Skeletal muscle tissue (tissue), 4 donors: ENCODE data around the gene MORC4. TPM values are rescaled to one million over a fixed set of nuclear protein-coding genes. Genes with fewer than 3 reads are reported as not detected.
A peak's percentile ranks its signal among the peaks of the same experiment; 100 is the strongest.

Source experiments
- H3K27ac ChIP-seq: one replicate; pipeline ENCODE4 v1.7.0; 2013; ENCODE audit warnings: mild to moderate bottlenecking, low read depth, low read length, inconsistent platforms
- H3K27me3 ChIP-seq, 3 donors: one replicate each; pipeline ENCODE4 v1.7.0; 2013; ENCODE audit warnings: low read length in 3 of 3; ENCODE audit not compliant: control insufficient read depth in 3 of 3, insufficient read depth in 3 of 3
- H3K36me3 ChIP-seq, 3 donors: one replicate each; pipeline ENCODE4 v1.7.0; 2013; ENCODE audit warnings: low read length in 3 of 3; ENCODE audit not compliant: control insufficient read depth in 3 of 3, insufficient read depth in 3 of 3
- H3K4me1 ChIP-seq, 3 donors: one replicate each; pipeline ENCODE4 v1.7.0; 2013; ENCODE audit warnings: low read length in 3 of 3, mild to moderate bottlenecking in 3 of 3; ENCODE audit not compliant: control insufficient read depth in 3 of 3, insufficient read depth in 3 of 3
- H3K4me3 ChIP-seq, 3 donors: one replicate each; pipeline ENCODE4 v1.7.0; 2013; ENCODE audit warnings: low read length in 3 of 3
- H3K9ac ChIP-seq, 3 donors: one replicate each; pipeline ENCODE4 v1.7.0; 2013; ENCODE audit warnings: low read length in 3 of 3, mild to moderate bottlenecking in 3 of 3, moderate library complexity in 2 of 3, low read depth in 1 of 3
- H3K9me3 ChIP-seq, 3 donors: one replicate each; pipeline ENCODE4 v1.7.0; 2013; ENCODE audit warnings: low read length in 3 of 3; ENCODE audit not compliant: control insufficient read depth in 3 of 3
- total RNA-seq: library from RNA; depleted of rRNA; stranded (reverse); fragments of >200 nt; gene quantifications from one replicate; pipeline ENCODE4 v1.2.3, GENCODE V29; 2014
- donor health status: Osteomylitis.

MORC4 gene
- total RNA-seq, result 34.4 TPM

DNA sequence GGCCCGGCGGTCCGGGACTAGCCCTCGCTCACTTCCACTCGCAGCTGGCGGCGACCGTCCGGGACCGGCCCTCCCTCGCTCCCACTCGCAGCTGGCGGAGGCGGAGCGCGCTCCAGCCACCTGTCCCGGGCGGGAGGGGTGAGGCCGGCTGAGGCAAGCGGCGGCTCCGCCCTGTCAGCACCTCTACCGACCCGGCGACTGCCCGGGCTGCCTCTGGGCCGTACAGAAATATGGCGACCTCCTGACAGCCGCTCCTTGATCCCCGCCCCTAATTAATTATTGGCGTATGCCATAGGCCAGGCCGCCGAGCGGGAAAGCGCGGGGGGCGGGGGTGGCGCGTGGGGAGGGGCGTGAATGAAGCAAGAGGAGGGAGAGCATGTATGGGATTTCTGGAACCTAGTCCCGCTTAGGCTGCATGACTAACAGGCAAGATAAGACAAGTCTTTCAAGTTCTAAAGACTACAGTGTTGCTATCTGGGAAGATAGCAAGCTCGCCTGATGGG lies at the start of gene MORC4:
Gene MORC4 (minus strand): TSS at position 200 of the 503 bp plus-strand sequence. CDS start 243 bp downstream, outside the sequence.
- H3K9me3 ChIP-seq, result no peaks in the 10 kb centered on the region
- peak within 1 kb of the TSS; percentile 54 for H3K27ac ChIP-seq
- peak within 1 kb of the TSS; percentile 64 to 75 (median 72) for H3K4me3 ChIP-seq
- peak within 1 kb of the TSS in 2 of 3 donors; percentile 50 to 66 for H3K9ac ChIP-seq
- peaks cover 0 to 2% (median 0%) of the 10 kb centered on the region in 3 donors for H3K4me1 ChIP-seq
- peaks cover 0 to 5% (median 0%) of the 10 kb centered on the region in 3 donors for H3K27me3 ChIP-seq
- H3K36me3 ChIP-seq, result no peaks in the 10 kb centered on the region

DNA sequence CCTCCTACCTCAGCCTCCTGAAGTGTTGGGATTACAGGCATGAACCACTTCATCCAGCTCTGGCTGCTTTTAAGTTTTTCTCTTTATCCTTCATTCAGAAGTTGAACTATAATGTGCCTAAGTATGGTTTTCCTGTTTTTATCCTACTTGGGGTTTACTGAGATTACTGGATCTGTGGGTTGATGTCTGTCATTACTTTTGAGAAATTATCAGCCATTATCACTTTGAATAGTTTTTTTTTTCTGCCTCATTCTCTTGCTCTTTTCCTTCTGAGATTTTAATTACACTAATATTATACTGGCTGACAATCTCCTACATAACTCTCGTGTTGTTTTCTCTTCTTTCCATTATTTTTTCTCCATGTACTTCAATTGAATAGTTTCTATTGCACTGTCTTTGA lies 47.6 kb upstream of the MORC4 start:
- Histone ChIP-seq H3K27ac (no peak overlapping the region), H3K36me3 (no peaks in the 10 kb centered on the region), H3K4me1 (no peaks in the 10 kb centered on the region), H3K9ac (no peak overlapping the region), H3K27me3 (no peaks in the 10 kb centered on the region), H3K4me3 (no peak overlapping the region), H3K9me3 (no peaks in the 10 kb centered on the region)

DNA sequence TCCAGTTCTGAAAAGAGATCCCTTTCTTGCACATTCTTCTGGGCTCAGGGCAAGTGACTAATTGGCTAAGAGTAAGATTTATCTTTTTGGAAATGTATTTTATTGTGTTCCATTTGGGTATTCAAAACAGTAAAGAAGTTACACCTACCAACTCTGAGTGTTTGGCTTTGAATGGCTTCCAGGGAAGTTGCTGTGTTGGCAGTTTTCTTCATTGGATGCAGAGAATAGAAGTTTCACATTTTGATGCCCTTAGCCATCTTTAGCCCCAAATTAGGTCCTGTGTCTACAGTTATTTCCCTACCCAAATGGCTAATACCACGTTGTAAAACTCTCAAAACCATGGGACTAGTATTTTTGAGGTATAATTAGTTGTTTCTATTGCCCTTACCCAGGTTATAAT lies 29.7 kb upstream of the MORC4 start:
- Histone ChIP-seq H3K27ac (no peak overlapping the region), H3K9me3 (no peaks in the 10 kb centered on the region), H3K4me1 (no peaks in the 10 kb centered on the region), H3K9ac (no peak overlapping the region), H3K27me3 (no peaks in the 10 kb centered on the region), H3K4me3 (no peak overlapping the region), H3K36me3 (no peaks in the 10 kb centered on the region)

DNA sequence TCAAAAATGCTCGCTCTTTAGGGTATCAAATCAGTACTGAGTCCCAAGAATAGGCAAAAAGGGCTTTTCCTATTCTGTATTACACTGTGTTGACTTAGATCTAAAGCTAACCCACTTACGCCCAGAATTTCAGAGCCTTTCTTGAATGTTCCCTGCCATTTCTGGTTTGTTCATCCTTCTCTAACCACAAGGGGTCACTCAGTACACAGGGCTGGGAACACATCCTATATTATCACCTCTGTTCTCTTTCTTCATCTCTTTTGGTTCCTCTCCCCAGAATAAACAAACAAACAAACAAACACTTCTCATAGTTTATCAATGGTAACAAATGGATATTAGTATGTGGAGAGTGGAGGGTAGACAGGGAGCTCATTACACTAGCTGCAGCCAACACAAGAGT lies 25.5 kb upstream of the MORC4 start:
- Histone ChIP-seq H3K27ac (no peak overlapping the region), H3K27me3 (no peaks in the 10 kb centered on the region), H3K9ac (no peak overlapping the region), H3K9me3 (no peaks in the 10 kb centered on the region), H3K4me3 (no peak overlapping the region), H3K36me3 (no peaks in the 10 kb centered on the region), H3K4me1 (no peaks in the 10 kb centered on the region)

DNA sequence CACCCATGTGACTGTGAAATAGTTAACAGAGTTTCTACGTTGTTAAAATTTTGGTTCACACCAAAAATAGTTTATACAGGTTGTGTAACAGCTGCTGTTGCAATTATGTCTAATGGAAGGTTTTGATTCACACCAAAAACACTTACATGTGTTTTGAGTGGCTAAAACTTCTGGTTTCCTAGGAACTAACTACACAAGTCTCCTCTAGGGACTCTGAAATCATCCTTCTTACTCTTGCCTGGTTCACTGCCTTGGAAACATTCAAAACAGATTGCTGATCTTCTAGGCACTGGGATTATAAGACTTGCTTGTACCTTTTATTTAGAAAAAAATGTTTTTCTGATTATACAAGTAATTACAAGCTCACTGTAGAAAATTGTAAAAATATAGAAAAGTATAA lies 14.9 kb upstream of the MORC4 start:
- Histone ChIP-seq H3K27me3 (no peaks in the 10 kb centered on the region), H3K27ac (no peak overlapping the region), H3K9me3 (no peaks in the 10 kb centered on the region), H3K36me3 (no peaks in the 10 kb centered on the region), H3K9ac (no peak overlapping the region), H3K4me1 (no peaks in the 10 kb centered on the region), H3K4me3 (no peak overlapping the region)

DNA sequence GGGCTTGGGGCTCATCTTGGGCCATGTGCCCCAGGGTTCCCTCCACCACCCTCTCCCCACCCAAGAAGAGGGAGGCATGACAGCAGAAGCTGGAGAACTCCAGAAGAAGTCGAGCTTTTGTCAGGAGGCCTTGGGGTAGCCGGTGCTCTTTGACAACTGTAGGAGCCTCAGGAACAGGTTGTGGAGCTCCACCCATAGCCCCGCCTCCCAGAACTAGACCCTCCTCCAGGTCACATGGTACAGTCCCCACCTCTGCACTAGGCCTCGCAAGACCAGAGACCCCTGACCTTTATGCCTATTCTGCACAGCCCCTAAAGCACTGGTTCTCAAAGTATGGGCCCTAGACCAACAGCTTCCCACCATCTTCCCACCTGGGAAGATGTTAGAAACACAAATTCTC lies 8.0 kb upstream of the MORC4 start:
- no peaks in the 10 kb centered on the region for H3K4me1 ChIP-seq
- H3K27ac ChIP-seq, result no peak overlapping the region
- H3K4me3 ChIP-seq, result no peak overlapping the region
- H3K9me3 ChIP-seq, result no peaks in the 10 kb centered on the region
- peaks cover 0 to 2% (median 0%) of the 10 kb centered on the region in 3 donors for H3K27me3 ChIP-seq
- no peak overlapping the region for H3K9ac ChIP-seq
- no peaks in the 10 kb centered on the region for H3K36me3 ChIP-seq

DNA sequence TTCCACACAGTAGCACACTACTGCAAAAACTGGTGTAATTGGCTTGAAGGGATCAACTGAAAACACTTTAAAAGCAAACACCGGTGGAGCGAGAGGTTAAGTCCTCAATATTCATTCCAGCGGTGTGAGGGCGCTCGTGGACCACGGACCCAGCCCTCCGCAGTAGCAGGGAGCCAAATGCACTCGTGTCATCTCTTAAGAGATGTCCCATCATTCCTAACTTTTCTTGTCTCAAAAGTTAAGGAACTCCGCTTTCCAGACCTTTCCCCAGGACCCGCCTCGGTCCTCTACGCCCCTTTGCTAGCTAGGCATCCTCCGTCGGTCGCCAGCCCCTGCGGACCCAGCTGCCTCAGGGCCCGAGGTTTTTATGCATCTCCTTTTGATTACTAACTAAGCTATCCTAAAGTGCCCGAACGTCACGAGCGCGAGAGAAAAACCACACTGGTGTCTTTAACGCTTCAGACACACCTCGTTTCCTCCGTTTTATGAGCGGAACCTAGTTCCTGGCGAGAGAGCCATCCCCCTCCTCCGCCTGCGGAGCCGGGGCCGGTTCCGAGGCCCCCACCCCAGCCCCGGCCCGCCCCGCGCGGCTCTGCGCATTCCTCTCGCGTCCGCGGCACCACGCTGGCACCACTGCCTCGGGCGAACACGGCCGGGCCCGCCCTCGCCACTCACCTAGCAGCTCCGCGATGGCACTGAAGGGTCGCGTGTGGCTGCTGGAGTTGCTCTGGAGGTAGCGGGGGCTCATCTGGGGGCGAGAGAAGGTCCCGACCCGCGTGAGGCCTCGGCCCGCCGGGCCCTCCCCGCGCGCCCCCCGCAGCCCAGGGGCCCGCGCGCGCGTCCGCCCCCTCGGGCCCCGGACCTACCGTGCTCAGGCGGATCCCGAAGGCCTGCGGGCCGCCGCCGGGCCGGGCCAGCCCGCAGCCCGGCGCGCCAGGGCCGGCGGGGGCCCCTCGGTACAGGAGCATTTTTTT lies 723 bp downstream of the MORC4 start:
- H3K9me3 ChIP-seq, result no peaks in the 10 kb centered on the region
- peak overlapping the region; percentile 64 to 75 (median 72) for H3K4me3 ChIP-seq
- H3K9ac ChIP-seq, result peak overlapping the region; percentile 43 to 66 (median 50)
- peaks cover 0 to 5% (median 0%) of the 10 kb centered on the region in 3 donors for H3K27me3 ChIP-seq
- H3K4me1 ChIP-seq, result peaks cover 0 to 2% (median 0%) of the 10 kb centered on the region in 3 donors
- H3K36me3 ChIP-seq, result no peaks in the 10 kb centered on the region
- peak overlapping the region; percentile 54 for H3K27ac ChIP-seq

DNA sequence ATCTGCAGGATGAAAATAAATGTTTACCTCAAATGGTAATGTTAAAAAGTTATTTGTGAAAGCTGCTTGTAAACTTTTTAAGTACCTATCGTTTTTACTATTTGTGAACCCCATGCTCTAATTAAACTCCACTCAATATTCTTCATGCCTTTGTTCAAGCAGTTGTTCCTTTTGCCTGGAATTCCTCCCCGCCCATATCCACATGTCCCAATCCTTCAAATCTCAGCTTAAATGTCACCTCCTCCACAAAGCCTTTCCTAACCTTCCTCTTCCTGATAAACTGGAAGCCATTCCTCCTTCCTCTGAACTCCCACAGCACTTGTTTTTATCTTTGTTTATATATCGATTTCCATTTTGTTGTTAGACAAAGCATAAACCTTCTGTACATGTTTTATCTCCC lies 2.4 kb downstream of the MORC4 start:
- H3K4me1 ChIP-seq, result peaks cover 0 to 2% (median 0%) of the 10 kb centered on the region in 3 donors
- H3K27ac ChIP-seq, result no peak overlapping the region
- H3K4me3 ChIP-seq, result no peak overlapping the region
- no peaks in the 10 kb centered on the region for H3K9me3 ChIP-seq
- H3K27me3 ChIP-seq, result peaks cover 0 to 5% (median 0%) of the 10 kb centered on the region in 3 donors
- no peaks in the 10 kb centered on the region for H3K36me3 ChIP-seq
- no peak overlapping the region for H3K9ac ChIP-seq

DNA sequence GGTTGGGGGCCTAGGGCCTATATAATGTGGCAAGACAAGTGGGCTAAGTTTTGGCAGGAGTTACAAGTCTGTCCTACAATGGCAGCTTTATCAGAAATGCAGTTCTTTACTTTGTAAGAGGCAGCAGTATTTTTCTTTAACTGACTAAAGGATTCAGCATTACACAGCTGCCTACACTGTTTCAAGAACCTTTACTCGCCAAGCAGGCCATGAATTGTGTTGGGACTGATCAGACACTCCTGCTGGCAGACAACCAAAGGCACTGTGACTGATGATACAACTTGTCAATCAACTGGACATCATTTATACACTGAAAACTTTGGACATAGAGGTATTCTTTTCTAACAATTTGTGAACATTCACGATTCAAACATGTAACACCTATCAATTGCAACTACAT lies 4.3 kb downstream of the MORC4 start:
- peaks cover 0 to 2% (median 0%) of the 10 kb centered on the region in 3 donors for H3K4me1 ChIP-seq
- H3K27ac ChIP-seq, result no peak overlapping the region
- H3K9ac ChIP-seq, result no peak overlapping the region
- H3K4me3 ChIP-seq, result no peak overlapping the region
- H3K9me3 ChIP-seq, result no peaks in the 10 kb centered on the region
- peaks cover 0 to 3% (median 0%) of the 10 kb centered on the region in 3 donors for H3K36me3 ChIP-seq
- peaks cover 0 to 5% (median 0%) of the 10 kb centered on the region in 3 donors for H3K27me3 ChIP-seq

DNA sequence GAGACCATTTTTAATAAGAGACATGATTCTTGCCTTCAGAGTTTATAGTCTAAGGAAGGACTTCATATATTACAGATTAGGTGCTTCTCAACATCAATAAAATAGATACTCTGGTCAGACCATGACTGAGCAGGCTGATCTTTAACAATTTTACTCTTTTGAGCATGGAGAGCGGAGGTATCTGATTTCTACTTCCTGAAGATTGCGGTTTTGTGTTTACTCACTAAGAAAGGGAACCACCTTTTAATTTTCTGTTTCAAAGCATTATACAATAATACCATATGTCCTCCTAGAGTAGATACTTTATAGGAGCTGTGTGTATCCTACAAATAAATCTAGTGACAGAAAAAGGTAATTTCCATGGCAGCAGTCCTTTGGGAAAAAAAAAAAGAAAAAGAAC lies 12.5 kb downstream of the MORC4 start:
- H3K27ac ChIP-seq, result no peak overlapping the region
- H3K4me3 ChIP-seq, result no peak overlapping the region
- H3K27me3 ChIP-seq, result no peaks in the 10 kb centered on the region
- H3K36me3 ChIP-seq, result peaks cover 0 to 3% (median 0%) of the 10 kb centered on the region in 3 donors
- no peaks in the 10 kb centered on the region for H3K9me3 ChIP-seq
- H3K4me1 ChIP-seq, result no peaks in the 10 kb centered on the region
- no peak overlapping the region for H3K9ac ChIP-seq
